CD14-positive monocyte (primary cell): ENCODE results near the gene NCOA7. TPM values are rescaled to one million over a fixed set of nuclear protein-coding genes. Genes with fewer than 3 reads are reported as not detected.

ENCODE experiments used
- DNase-seq, 3 donors: peaks; one replicate each; pipeline ENCODE4 v3.0.0-alpha.2; 2011 to 2022
- H2AFZ ChIP-seq: 2 replicates; pipeline ENCODE4 v1.6.0; 2012; ENCODE audit warnings: mild to moderate bottlenecking, low read depth, low read length, inconsistent platforms; ENCODE audit not compliant: insufficient read depth, poor library complexity, severe bottlenecking
- H3K27ac ChIP-seq, 2 donors: 1 replicate in 1 of 2; 2 replicates in 1 of 2; pipeline ENCODE4 v1.5.1; 2012 to 2013; ENCODE audit warnings: low read length in 2 of 2, control low read depth in 1 of 2, inconsistent platforms in 1 of 2, low read depth in 1 of 2, mild to moderate bottlenecking in 1 of 2
- H3K27me3 ChIP-seq, 2 donors: one replicate each; pipeline versions ENCODE4 v1.6.0 to v1.6.1; 2011 to 2013; ENCODE audit warnings: low read length in 2 of 2; ENCODE audit not compliant: control insufficient read depth in 2 of 2, insufficient read depth in 2 of 2
- H3K36me3 ChIP-seq, 2 donors: replicated peaks in 1 of 2; 1 replicate in 1 of 2; 2 replicates in 1 of 2; pipeline versions ENCODE4 v1.5.1 to v1.6.1; 2012 to 2013; ENCODE audit warnings: low read length in 2 of 2, control low read depth in 1 of 2, inconsistent platforms in 1 of 2, mild to moderate bottlenecking in 1 of 2; ENCODE audit not compliant: insufficient read depth in 2 of 2, control insufficient read depth in 1 of 2
- H3K4me1 ChIP-seq, 2 donors: 1 replicate in 1 of 2; 2 replicates in 1 of 2; pipeline versions ENCODE4 v1.5.1 to v1.6.1; 2012 to 2013; ENCODE audit warnings: low read length in 2 of 2, control low read depth in 1 of 2, inconsistent platforms in 1 of 2, mild to moderate bottlenecking in 1 of 2, moderate library complexity in 1 of 2; ENCODE audit not compliant: insufficient read depth in 2 of 2, control insufficient read depth in 1 of 2
- H3K4me2 ChIP-seq: replicated peaks from 2 replicates; pipeline ENCODE3; 2012; ENCODE audit warnings: low read length, moderate library complexity, mild to moderate bottlenecking; ENCODE audit not compliant: poor library complexity, severe bottlenecking; ENCODE audit errors: extremely low read depth
- H3K4me3 ChIP-seq, 3 experiments: fragments of 200-600 bp in 1 of 3; sonication (generic) in 1 of 3; replicated peaks in 1 of 3; 1 replicate in 2 of 3; 2 replicates in 1 of 3; pipeline ENCODE4 v1.5.1; 2011 to 2013; ENCODE audit warnings: low read length in 3 of 3, mild to moderate bottlenecking in 3 of 3, control low read depth in 2 of 3, low read depth in 2 of 3, inconsistent platforms in 1 of 3, moderate library complexity in 1 of 3
- H3K79me2 ChIP-seq: 2 replicates; pipeline ENCODE4 v1.6.0; 2012; ENCODE audit warnings: mild to moderate bottlenecking, control low read depth, inconsistent platforms, low read length, moderate library complexity; ENCODE audit not compliant: insufficient read depth
- H3K9ac ChIP-seq: 2 replicates; pipeline ENCODE4 v1.6.0; 2017; ENCODE audit warnings: low read length, mild to moderate bottlenecking; ENCODE audit not compliant: insufficient read depth, poor library complexity, severe bottlenecking
- H3K9me3 ChIP-seq, 2 donors: replicated peaks in 1 of 2; 1 replicate in 1 of 2; 2 replicates in 1 of 2; pipeline versions ENCODE4 v1.5.1 to v1.6.1; 2012 to 2013; ENCODE audit warnings: low read length in 2 of 2, control low read depth in 1 of 2; ENCODE audit not compliant: control insufficient read depth in 1 of 2, insufficient read depth in 1 of 2
- H4K20me1 ChIP-seq: 2 replicates; pipeline ENCODE4 v1.6.0; 2012; ENCODE audit warnings: mild to moderate bottlenecking, low read length, control low read depth, moderate library complexity; ENCODE audit not compliant: insufficient read depth
- H3K27ac Mint-ChIP-seq, 7 donors: one replicate each; pipeline ENCODE4 v1.8.0; 2020; ENCODE audit warnings: mild to moderate bottlenecking in 7 of 7, mixed read lengths in 7 of 7, moderate library complexity in 6 of 7, inconsistent platforms in 2 of 7
- H3K27me3 Mint-ChIP-seq, 3 donors: one replicate each; pipeline ENCODE4 v1.8.0; 2021 to 2022; ENCODE audit warnings: low read depth in 3 of 3, mild to moderate bottlenecking in 3 of 3, mixed read lengths in 3 of 3, moderate library complexity in 3 of 3, inconsistent platforms in 1 of 3
- H3K36me3 Mint-ChIP-seq, 2 donors: one replicate each; pipeline ENCODE4 v1.8.0; 2020; ENCODE audit warnings: mixed read lengths in 2 of 2, inconsistent platforms in 1 of 2, mild to moderate bottlenecking in 1 of 2
- H3K4me1 Mint-ChIP-seq: one replicate; pipeline ENCODE4 v1.8.0; 2020; ENCODE audit warnings: mild to moderate bottlenecking, mixed read lengths
- H3K4me3 Mint-ChIP-seq, 2 donors: one replicate each; pipeline ENCODE4 v1.8.0; 2020; ENCODE audit warnings: mild to moderate bottlenecking in 2 of 2, mixed read lengths in 2 of 2, moderate library complexity in 1 of 2
- H3K9me3 Mint-ChIP-seq, 7 donors: one replicate each; pipeline ENCODE4 v1.8.0; 2020 to 2022; ENCODE audit warnings: mixed read lengths in 7 of 7, mild to moderate bottlenecking in 6 of 7, moderate library complexity in 6 of 7, inconsistent platforms in 2 of 7
- WGBS: methylation state at CpG from one replicate; pipeline ENCODE4 v1.1.5; 2013; ENCODE audit warnings: missing lambda C conversion rate; ENCODE audit not compliant: insufficient coverage; 5-methylcytosine and 5-hydroxymethylcytosine counted together
- intact Hi-C, 2 donors: fragments of 100-400 bp; cut with micrococcal nuclease; formaldehyde crosslinking; loops; one replicate each; pipeline versions ENCODE4 v1.15.0 to v1.15.1; 2023
- polyA plus RNA-seq, 3 donors: library from polyadenylated mRNA; depleted of rRNA in 1 of 3; unstranded in 2 of 3; stranded (reverse) in 1 of 3; fragments of 300-500 nt in 2 of 3; fragments of >200 nt in 1 of 3; fragmentation: Illumina TruSeq in 2 of 3; gene quantifications; 1 replicate in 2 of 3; 2 replicates in 1 of 3; pipeline ENCODE4 v1.2.3, GENCODE V29; 2012 to 2021
- TF ChIP-seq, protein P1 (sequence below): fragments of 200-600 bp; IDR thresholded peaks from one replicate; pipeline ENCODE4 v1.8.0; 2022; ENCODE audit warnings: antibody characterized with exemption, mild to moderate bottlenecking

The NCOA7 gene
- polyA plus RNA-seq, 3 donors, result 8.3 to 21.9 (median 11.2) TPM

GRCh38 chr6:125962900-125963497 lies 172.2 kb downstream of the NCOA7 start:
- Mint-ChIP-seq H3K4me3 (no peak overlapping the region), H3K9me3 (peaks cover 0 to 2% (median 0%) of the 10 kb centered on the region in 7 donors), H3K4me1 (peaks cover 9% of the 10 kb centered on the region), H3K27me3 (no peaks in the 10 kb centered on the region), H3K27ac (peak overlapping the region in 1 of 7 donors; percentile 2), H3K36me3 (peaks cover 25 to 38% of the 10 kb centered on the region in 2 donors)
- peaks cover 90% of the 10 kb centered on the region for H3K79me2 ChIP-seq
- no peak overlapping the region for H2AFZ ChIP-seq
- TF ChIP-seq, protein P1, sequence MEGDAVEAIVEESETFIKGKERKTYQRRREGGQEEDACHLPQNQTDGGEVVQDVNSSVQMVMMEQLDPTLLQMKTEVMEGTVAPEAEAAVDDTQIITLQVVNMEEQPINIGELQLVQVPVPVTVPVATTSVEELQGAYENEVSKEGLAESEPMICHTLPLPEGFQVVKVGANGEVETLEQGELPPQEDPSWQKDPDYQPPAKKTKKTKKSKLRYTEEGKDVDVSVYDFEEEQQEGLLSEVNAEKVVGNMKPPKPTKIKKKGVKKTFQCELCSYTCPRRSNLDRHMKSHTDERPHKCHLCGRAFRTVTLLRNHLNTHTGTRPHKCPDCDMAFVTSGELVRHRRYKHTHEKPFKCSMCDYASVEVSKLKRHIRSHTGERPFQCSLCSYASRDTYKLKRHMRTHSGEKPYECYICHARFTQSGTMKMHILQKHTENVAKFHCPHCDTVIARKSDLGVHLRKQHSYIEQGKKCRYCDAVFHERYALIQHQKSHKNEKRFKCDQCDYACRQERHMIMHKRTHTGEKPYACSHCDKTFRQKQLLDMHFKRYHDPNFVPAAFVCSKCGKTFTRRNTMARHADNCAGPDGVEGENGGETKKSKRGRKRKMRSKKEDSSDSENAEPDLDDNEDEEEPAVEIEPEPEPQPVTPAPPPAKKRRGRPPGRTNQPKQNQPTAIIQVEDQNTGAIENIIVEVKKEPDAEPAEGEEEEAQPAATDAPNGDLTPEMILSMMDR, result no peak
- H4K20me1 ChIP-seq, result peaks cover 80% of the 10 kb centered on the region
- no peaks in the 10 kb centered on the region for H3K27me3 ChIP-seq
- H3K27ac ChIP-seq, result no peak overlapping the region
- no peaks in the 10 kb centered on the region for H3K9me3 ChIP-seq
- DNase-seq, result no peak
- no peak overlapping the region for H3K4me3 ChIP-seq
- peaks cover 17 to 49% of the 10 kb centered on the region in 2 donors for H3K36me3 ChIP-seq
- H3K4me1 ChIP-seq, result peaks cover 16% of the 10 kb centered on the region in 2 donors
- WGBS, result 94% methylated on average over 6 of the region's 8 CpGs
- intact Hi-C loops, result no loop called here
- no peak overlapping the region for H3K9ac ChIP-seq
- no peak overlapping the region for H3K4me2 ChIP-seq

DNA sequence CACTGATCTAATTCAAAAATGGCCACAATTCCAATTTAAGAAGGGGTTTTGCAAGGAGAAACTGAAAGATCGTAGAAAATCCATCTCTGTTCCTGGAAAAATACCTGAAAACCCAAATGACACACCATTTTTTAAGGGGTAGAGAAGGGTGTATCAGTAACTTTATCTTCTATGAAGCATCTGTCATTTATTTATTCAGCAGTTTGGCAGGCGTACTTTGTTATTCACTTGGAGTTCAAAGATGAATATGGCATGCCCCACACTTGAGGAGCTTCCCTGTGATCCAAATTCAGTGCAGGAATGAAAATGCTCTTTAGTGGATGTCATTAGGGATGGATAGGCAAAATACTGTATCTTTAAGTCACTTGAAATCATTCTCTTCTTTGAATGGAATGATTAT lies 173.1 kb downstream of the NCOA7 start:
- Mint-ChIP-seq H3K27ac (no peak overlapping the region), H3K9me3 (peaks cover 0 to 2% (median 0%) of the 10 kb centered on the region in 7 donors), H3K36me3 (peaks cover 33 to 46% of the 10 kb centered on the region in 2 donors), H3K4me3 (no peak overlapping the region), H3K27me3 (no peaks in the 10 kb centered on the region), H3K4me1 (peaks cover 9% of the 10 kb centered on the region)
- WGBS, result no CpG with 5 or more reads among the region's 2 CpGs
- TF ChIP-seq, protein P1, result no peak
- H3K4me2 ChIP-seq, result no peak overlapping the region
- H4K20me1 ChIP-seq, result peaks cover 88% of the 10 kb centered on the region
- H3K79me2 ChIP-seq, result peaks cover 90% of the 10 kb centered on the region
- no peak overlapping the region for H3K9ac ChIP-seq
- no peaks in the 10 kb centered on the region for H3K9me3 ChIP-seq
- no peak for DNase-seq
- peaks cover 7 to 8% of the 10 kb centered on the region in 2 donors for H3K4me1 ChIP-seq
- H3K27me3 ChIP-seq, result no peaks in the 10 kb centered on the region
- H3K27ac ChIP-seq, result no peak overlapping the region
- peaks cover 21 to 57% of the 10 kb centered on the region in 2 donors for H3K36me3 ChIP-seq
- H2AFZ ChIP-seq, result no peak overlapping the region
- no peak overlapping the region for H3K4me3 ChIP-seq
- intact Hi-C loops, result no loop called here
